GM19240 (cell line): ENCODE data around the gene HELQ.
"Not testable (repeated sequence)": the region's sequence is repeated elsewhere in the genome, so short reads cannot be mapped to it uniquely, and the experiment has no call there.

Experiments used
- DNase-seq: peaks from one replicate; pipeline ENCODE4 v3.0.0; 2011; ENCODE audit warnings: low spot score; ENCODE audit not compliant: insufficient read length

Gene HELQ

DNA sequence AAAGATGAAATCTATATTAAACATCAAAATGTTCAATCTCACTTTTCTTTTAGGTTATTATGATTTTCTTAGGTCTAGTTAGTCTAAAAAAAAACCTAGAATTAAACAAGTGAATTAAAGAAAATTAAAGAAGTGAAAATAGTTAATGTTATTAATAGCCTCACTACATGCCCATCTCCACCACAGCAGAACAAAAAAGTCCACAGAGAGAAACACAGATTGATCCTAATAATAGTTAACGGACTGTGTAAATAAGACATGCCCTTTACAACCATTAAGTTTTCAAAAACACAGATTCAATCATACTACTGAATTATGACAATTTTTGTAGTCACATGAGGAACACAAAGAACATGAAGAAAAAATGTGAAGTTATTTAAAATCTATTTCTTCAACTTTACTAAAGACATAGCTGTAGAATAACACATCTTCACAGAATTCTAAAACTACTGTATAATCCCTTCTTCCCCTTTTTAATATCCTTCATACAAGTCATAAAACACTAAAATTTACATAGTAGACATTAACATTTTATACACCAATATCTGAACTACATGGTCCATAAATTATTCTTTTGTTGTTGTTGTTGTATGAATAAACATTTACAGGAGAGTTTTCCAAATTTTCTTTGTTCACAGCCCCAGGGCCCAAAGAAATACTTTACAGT, 15.3 kb downstream of the HELQ start:
- no peak for DNase-seq

DNA sequence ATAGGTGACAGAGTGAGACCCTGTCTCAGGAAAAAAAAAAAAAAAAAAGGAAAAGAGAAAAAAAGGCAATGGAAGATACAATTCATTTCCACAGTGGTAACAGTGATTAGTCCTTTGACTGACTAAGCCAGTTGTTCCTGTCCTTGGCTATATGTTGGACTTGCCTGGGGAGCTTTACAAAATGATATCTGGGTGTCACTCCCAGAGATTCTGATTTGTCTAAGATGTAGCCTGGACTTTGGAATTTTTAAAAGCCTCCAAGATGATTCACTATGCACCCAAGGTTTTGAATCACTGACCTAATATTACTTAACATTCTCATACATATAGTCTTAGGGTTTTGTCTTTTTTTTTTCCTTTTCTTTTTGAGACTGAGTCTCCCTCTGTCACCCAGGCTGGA, 16.9 kb downstream of the HELQ start:
- no peak for DNase-seq

- no peak for DNase-seq
Observed at GRCh38 chr4:83436680-83437079, 18.9 kb downstream of the HELQ start.

DNA sequence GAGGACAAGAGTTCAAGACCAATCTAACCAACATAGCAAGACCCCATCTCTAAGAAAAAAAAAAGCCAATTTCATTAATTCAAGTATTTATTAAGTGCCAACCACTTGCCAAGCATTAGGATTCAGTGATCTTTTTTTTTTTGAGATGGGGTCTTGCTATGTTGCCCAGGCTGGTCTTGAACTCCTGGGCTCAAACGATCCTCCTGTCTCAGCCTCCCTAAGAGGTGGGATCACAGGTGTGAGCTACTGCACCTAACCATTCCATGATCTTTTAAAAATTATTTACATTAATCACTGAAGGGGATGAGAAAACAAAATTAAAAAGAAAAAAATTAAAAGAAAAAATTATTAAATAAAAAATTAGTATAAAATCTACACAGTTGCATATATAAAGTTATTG, 24.4 kb downstream of the HELQ start:
- DNase-seq = no peak

DNA sequence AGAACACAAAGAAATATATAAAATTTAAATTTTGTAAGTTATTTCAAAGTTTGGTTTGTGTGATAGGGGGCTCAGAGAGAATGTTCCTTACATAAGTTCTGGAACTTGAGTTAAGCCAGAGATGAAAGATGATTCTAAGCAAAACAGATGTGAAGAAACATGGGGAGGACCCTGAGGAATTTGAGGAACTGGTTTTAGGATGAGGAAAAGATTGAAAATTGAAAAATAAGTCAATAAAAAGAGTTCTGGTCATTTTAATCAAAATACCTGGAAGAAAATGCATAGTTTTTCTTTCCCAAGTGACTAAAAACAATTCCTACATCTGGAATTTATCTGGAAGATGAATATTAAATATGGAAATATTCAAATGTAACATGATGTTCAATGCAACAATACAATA, 37.4 kb downstream of the HELQ start:
- DNase-seq = no peak

GRCh38 chr4:83417566-83417965, 38.1 kb downstream of the HELQ start:
- no peak for DNase-seq

GRCh38 chr4:83413676-83414075, 41.9 kb downstream of the HELQ start:
- no peak for DNase-seq

DNA sequence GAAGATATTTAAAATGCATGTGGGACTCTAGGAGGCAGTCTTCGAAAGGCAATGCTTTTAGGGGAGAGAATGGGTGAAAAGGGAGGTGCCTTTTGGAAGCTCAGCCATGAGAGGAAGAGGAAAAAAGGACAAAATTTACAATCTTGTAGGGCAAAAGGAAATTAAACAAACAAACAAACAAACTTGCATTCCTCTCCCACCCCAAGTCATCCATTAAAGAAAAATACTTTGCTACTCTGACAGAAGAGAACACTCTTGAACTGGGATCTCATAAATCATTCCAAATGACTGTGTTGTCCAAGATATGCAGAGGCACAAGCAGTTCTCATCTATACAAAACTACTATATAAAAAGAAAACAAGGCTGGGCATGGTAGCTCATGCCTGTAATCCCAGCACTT, 46.7 kb downstream of the HELQ start:
- DNase-seq = no peak

GRCh38 chr4:83405844-83406816, 49.5 kb downstream of the HELQ start:
- DNase-seq = no peak

GRCh38 chr4:83398158-83398557, 57.5 kb downstream of the HELQ start:
- DNase-seq = not testable (repeated sequence)

DNA sequence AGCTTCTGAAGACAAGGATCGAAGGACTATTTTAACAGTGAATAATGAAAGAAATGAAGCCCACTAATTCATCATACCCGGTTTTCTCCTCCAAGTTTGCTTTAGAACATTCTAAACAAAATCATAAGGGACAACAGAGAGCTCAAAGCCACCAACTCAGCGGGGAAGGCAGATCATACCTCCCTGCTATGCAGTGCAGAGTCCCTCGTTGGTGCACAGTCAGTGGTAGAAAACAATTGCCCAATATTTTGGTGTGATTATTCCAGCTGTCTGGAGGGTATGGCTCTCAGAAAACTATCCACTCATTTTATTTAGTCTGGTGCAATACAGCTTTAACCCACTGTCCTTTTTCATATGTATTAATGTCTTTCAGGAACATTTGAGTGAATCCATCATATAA, 61.7 kb downstream of the HELQ start:
- DNase-seq = no peak

DNA sequence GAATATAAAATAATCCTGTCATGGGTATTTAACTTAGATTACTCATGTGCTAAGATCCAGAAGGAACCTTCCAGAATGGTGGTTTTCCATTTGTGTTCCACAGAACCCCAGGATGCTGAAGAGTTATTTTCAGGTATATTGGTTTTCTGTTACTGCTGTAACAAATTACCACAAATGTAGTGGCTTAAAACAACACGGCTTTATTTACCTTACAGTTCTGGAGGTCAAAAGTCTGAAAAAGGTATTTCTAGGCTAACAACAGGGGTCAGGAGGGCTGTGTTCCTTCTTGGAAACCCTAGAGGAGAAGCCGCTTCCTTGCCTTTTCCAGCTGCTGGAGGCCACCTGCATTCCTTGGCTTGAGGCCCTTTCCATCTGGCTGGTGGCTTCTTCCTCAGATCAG, 63.1 kb downstream of the HELQ start:
- DNase-seq = no peak

DNA sequence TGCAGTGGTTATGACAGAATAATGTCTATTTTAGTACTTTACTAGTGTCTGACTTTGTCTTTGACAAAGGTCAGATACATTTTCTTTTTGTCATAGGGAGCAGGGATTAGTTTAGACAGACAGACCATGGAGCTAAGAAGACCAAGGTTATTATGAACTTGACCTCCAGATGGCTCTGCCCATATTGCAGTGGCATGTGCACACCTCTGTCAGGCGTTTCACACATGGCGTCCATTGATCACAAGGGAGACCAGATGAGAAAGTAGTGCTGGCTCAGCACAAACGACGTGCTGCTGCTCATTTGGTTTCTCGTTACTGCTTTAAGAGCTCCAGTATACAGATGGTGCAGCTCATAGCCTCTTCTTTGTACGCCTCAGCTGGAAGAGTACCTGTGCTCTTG, 64.7 kb downstream of the HELQ start:
- no peak for DNase-seq

- no peak for DNase-seq
Observed at GRCh38 chr4:83389756-83390505, 65.7 kb downstream of the HELQ start.

- DNase-seq = no peak
Observed at GRCh38 chr4:83389037-83389720, 66.4 kb downstream of the HELQ start.

DNA sequence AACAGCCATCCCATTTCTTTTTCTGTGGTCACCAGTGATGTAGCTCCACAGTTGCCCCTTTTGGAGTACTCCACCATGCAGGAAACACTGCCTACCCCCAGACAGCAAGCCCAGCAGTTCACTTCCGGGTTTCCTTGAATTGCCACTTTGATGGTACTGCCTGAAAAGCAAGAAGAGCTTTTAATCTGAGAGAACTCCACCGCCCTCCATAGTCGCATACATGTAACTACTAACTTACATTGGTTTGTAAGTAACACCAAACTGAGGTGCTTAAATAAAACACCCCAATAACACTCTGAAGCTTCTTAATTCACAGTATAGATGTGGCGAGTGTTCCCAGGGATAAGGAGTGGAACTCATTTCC, 67.3 kb downstream of the HELQ start:
- DNase-seq = no peak

DNA sequence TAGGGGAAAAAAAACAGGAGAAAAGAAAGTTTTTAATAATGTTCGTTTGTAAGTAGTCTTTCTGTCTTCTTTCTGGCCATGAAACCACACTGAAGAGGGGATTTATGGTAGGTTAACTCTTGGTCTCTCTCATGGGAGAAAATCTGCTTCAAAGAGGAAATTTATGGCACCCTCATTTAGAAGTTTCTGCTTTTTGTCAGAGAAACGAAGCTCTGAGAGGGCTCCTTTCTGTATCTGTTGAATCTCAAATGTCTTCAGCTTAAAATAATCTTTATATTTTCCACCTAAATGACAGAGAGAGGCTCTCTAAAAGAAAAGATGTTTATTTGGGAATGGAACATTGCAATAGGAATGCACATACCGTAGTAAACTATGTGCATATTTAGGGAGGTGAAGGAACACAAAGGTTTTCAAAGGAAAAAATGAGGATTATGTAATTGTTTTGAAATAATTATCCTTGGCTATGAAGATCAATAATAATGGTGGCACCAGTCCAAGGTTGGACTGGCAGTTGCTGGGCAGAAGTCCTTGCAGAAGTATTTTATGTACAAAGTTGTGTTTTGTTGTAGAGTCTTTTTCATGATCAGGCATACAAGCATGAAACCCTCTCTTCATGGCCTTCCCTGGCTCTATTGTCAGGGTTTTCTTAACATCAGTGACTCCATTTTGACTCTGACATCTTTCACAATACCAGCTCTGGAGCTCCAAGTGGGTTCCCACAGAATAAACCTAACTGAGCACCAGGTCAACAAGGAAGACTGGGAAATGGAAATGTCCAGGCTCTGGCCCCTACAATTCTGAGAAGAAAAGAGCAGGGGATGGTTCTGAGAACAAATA, 67.9 kb downstream of the HELQ start:
- DNase-seq = no peak

- no peak for DNase-seq
Observed at GRCh38 chr4:83387012-83387411, 68.6 kb downstream of the HELQ start.

DNA sequence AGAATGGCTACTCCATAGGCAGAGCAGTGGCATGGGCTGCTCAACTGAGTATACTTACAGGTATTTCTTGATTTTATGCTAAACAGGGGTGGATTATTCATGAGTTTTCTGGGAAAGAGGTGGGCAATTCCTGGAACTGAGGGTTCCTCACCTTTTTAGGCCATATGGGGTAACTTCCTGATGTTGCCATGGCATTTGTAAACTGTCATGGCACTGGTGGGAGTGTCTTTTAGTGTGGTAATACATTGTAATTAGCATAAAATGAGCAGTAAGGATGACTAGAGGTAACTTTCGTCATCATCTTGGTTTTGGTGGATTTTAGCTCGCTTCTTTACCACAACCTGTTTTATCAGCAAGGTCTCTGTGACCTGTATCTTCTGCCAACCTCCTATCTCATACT, 72.8 kb downstream of the HELQ start:
- DNase-seq = no peak

- no peak for DNase-seq
Observed at GRCh38 chr4:83381173-83381572, 74.5 kb downstream of the HELQ start.

- DNase-seq = no peak
Observed at GRCh38 chr4:83378419-83378818, 77.2 kb downstream of the HELQ start.
